NCI-H748 treated with DMSO at 0.1 percent for 48 hours (cell line): ENCODE measurements around the gene HCK.
"Not testable (repeated sequence)": the region's sequence is repeated elsewhere in the genome, so short reads cannot be mapped to it uniquely, and the experiment has no call there.

Source experiments
- DNase-seq: peaks from one replicate; lab custom pipeline; 2025; lab: John Stamatoyannopoulos, UW

HCK gene

DNA sequence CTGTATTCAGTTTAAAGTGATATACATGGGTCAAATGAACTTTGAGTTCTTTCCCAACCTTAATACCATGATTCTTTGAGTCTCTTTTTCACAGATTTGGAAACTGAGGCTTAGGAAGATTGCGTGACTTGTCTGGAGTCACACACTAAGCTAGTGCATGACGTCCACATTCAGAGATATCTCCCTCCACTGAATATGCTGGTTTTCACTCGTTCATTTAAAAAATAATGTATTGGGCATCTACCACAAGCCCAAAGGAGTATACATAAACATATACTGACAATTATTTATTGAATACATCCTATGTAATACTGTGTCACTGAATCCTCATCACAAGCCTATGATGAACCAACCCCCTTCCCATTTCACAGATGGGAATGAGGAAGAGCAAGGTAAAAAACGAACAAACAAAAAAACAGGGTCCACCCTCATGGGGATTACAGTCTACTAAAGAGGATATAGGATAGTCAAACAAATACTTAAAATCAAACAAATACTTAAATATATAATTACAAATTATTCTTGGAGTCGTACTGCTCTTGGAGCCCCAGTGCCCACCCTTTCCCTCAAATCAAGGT is 56.9 kb downstream of the HCK start:
- DNase-seq = no peak

DNA sequence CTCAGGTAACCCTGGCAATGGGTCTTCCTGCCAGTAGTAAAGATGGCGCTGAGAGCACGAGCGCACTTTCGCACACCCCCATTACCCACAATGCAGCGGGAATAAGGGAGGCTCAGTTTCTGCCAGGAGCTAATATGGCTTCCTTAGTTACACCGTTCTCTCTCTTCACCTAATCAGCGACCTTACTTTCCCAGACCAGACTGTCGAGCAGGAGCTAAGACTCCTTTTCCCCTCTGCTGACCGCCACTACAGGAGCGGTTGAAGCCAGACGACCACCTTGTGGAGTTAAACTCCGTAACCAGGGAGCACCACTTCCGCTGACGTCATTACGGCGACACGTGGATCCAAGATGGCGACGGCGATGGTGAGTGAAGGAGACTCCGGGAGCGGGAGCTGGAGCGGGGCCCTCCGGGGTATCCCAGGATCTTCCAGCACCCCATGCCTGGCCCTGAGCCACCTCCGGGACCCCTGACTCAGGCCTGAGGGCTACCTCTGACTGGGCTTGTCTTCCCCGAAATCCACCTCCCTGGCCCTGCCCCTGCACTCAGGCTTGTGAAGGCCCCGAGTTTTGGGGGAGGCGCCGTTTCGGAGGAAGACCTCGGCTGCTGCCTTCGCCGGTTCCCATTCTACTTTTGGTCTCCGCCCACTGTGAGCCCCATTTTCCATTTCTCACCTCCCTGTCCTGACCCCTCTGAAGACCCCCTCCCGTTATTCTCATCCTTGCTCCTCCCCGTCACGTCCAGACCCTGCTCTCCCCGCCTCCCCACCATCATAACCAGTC is 57.5 kb downstream of the HCK start, which contains the start of gene TM9SF4:
Gene TM9SF4, plus strand, starts transcription at position 323 of the 781 bp plus-strand sequence. Its CDS starts 27 bp downstream, at position 350.
- peak; percentile 88 for DNase-seq

DNA sequence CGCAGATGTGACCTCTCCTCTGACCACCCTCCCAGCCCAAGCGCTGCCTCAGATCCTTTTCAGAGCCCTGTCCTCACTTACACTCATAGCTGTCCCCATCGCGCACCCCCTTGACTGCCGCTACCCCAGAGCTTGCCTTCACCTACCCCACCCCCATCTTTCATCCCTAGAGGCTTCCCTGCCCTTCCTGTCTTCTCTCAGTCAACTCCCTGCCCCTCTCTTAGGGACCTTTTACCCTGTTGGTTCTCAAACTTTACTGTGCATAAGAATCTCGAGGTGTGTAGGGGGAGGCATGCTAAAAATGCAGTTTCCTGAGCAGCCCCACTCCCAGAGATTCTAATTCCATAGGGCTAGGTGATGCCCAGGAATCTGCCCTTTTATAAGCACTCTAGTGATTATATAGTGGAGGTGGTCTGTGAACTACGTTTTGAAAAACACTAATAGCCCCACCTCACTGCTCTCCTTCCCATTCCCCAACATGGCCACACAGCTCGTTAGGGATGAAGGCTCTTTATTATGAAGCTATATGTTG is 58.2 kb downstream of the HCK start:
- DNase-seq = no peak

DNA sequence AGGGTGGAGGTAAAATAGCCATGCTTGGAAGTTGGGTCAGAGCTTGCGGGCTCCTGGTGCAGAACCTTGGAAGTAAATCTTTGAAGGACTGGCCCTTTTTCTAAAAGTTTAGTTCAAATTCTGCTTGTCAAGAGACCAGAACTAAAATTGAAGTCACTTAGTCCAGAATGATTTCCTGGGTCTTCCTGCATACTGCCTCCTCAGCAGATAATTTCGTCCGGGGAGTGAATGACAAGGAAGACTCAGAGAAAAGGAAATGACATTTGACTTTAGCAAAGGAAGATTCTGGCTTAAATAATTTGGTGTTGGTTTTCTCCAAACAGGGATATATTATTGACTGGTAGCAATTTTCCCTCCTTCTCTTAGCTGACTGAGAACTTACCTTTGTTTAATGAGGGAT is 58.7 kb downstream of the HCK start:
- DNase-seq = no peak

DNA sequence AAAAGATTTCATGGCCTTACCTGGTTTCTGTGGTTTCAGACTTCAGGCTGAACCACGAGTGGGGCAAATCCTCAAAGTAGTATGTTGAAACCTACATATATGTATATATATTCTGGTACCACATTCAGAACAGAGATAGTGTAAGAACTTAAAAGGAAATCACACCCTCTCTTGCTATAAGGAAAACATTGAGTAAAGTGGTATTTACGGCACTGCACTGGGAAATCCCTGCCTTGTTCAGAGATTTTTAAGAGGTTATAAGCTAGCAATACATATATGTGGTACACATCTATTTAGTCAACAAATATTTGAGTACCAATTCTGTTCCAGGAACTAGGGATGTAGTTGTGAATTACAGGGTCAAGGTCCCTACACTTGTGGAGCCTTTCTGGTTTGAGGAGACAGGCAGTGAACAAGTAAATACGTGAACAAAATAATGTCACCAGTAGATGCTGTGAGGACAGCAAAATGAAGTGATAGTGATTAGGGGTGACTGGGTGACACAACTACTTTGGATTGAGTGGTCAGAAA is 59.2 kb downstream of the HCK start:
- DNase-seq = no peak

DNA sequence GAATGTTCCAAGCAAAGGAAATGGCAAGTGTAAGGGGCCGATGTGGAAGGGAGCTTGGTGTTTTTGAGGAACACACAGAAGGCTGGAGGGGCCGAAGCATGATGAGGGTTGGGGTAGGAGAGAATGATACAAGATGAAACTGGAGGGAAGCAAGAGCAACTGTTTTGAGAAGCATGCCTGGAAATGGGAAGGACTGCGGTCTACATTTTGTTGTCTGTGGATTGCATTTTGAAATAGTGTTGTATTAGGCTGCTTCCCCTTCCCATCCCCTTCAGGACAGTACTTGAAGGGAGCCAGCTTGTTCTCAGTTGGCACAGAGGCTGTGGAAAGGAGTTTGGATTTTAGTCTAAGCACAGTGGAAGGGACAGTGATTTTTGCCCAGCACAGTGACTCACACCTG is 59.7 kb downstream of the HCK start:
- no peak for DNase-seq

- no peak for DNase-seq
Measured at GRCh38 chr20:32112841-32113240, 60.8 kb downstream of the HCK start.

DNA sequence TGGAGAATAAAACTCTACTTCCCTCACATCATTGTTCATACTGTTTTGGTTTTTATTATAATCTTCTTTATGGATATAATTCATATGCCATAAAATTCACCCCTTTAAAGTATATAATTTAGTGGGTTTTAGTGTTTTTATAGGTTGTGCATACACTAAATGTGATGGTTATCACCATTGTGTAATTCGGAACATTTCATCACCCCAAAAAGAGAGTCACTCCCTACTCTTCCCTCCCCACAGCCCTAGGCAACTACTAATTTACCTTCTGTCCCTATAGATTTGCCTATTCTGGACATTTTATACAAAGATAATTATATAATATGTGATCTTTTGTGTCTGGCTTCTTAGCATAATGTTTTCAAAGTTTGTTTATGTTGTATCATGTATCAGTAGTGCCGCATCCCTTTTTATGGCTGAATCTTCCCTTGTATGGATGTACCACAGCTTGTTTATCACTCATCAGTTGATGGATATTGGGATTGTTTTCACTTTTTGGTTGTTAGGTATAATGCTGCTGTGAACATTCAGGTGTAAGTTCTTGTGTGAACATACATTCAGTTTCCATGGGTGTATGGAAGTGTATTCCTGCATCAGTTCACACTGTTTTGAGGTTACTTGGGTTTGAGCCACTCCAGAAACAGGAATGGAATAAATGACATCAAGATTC is 61.7 kb downstream of the HCK start:
- no peak for DNase-seq

DNA sequence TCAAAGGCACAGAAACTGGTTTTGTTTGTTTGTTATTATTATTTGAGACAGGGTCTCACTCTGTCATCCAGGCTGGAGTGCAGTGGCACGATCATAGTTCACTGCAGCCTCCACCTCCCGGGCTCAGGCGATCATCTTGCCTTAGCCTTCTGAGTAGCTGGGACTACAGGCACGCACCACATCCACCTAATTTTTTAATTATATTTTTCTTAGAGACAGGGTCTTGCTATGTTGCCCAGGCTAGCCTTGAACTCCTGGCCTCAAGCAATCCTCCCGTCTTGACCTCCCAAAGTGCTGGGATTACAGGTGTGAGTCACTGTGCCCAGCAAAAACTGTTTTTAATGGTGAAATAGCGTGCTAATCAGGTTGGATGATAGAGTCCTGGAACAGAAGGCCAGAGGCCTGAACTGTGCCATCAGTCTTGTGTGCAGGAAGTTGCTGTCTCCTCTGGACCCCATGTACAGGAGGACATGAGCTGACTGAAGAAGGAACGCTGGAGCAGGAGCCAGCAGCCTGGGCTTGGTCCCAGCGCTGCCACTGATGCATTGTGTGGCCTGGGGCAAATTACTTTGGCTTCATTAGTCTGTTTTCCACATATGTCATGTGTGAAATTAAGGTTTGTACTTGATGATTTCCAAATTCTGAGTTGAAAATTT is 62.4 kb downstream of the HCK start:
- DNase-seq = no peak

GRCh38 chr20:32115211-32115767 is 63.2 kb downstream of the HCK start:
- no peak for DNase-seq

GRCh38 chr20:32116079-32116521 is 64.1 kb downstream of the HCK start:
- no peak for DNase-seq

DNA sequence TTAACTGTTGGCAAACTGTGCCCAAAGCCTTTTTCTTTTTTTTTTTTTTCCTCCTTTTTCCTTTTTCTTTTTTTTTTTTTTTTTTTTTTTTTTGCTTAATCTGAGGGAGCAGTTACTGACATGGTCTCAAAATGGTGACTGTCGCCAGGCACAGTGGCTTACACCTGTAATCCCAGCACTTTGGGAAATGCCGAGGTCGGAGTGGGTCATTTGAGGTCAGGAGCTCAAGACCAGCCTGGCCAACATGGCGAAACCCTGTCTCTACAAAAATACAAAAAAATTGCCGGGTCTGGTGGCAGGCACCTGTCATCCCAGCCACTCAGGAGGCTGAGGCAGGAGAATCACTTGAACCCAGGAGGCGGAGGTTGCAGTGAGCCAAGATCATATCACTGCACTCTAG is 64.8 kb downstream of the HCK start:
- not testable (repeated sequence) for DNase-seq

GRCh38 chr20:32118427-32118826 is 66.4 kb downstream of the HCK start:
- DNase-seq = not testable (repeated sequence)

- DNase-seq = no peak
Measured at GRCh38 chr20:32119734-32120133, 67.7 kb downstream of the HCK start.

- not testable (repeated sequence) for DNase-seq
Measured at GRCh38 chr20:32121908-32122307, 69.9 kb downstream of the HCK start.

- no peak for DNase-seq
Measured at GRCh38 chr20:32123088-32123487, 71.0 kb downstream of the HCK start.

DNA sequence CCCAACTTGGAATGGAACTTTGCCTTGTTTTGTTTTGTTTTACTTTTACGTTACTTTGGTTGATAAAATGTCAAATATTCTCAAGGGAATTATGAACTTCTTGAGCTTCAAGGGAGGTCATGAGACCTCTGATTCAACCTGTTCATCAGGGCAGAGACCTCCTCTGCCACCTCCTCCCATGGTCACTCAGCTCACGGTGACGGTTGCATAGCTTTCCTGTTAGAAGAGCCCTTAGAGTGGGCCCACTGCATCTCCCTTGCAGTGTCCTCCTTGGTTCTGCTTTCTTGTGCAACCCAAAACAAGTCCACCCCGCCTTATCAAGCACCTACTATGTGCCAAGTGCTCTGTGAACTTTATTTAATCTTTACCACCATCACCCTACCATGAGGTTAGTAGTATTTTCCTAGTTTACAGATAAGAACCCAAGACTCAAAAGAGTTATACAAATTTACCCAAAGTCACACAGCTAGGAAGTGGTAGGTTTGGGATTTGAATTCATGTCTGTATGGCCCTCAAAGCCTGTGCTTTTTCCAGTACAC is 72.9 kb downstream of the HCK start:
- no peak for DNase-seq

GRCh38 chr20:32125506-32125905 is 73.5 kb downstream of the HCK start:
- no peak for DNase-seq

DNA sequence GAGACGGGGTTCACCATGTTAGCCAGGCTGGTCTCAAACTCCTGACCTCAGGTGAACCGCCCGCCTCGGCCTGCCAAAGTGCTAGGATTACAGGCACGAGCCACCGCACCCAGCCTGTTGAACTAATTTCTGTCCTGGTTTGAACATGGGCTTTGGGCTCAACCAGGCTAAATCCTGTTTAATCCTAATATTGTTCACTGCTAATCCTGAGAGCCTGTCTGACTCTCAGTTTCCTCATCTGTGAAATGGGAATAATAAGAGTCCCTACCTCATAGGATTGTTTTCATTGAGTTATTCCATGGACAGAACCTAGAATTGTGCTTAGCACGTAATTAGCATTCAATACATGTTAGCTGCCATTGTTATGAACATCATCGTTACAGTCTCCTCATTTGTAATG is 74.9 kb downstream of the HCK start:
- no peak for DNase-seq

DNA sequence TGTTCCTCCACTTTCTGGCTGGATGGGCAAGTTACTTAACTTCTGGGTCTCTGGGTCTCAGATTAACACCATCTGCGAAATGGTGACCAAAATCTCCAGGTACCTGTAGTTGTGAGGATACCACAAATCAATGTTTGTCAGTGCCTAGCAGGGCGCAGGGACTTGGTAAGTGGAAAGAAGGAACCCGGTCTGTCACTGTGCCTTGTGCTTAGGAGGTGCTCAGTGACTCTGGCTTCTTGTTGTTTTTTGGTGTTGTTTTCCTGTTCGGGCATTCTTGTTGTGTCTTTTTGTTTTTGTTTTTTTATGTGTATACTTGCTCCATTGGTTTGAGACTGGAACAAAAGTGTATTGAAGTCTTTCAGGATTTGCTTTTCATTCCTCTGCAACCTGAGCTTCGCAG is 75.3 kb downstream of the HCK start:
- no peak for DNase-seq

DNA sequence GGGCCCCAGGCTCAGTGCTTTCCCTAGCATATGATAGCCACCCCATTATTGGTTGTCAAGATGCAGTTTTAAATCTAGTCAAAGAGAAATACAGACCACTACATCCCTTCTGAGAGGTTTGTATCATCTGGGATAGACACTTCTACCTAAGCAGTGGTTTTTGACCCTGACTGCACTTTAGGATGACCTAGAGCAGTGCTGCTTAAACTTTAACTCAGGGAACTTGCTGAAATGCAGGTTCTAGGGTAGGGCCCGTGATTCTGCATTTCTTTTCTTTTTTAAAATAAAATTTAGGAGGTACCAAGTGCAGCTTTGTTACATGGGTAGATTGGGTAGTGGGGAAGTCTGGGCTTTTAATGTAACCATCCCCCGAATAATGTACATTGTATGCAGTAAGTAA is 76.1 kb downstream of the HCK start:
- DNase-seq = no peak
